Mucosa of stomach (tissue), 1 donor: ENCODE results near the gene TRIM9.

Experiments
- H3K27me3 ChIP-seq: one replicate; pipeline ENCODE4 v1.7.0; 2013; ENCODE audit warnings: mild to moderate bottlenecking, low read length; ENCODE audit not compliant: control insufficient read depth, insufficient read depth
- H3K36me3 ChIP-seq: one replicate; pipeline ENCODE4 v1.7.0; 2013; ENCODE audit warnings: low read length; ENCODE audit not compliant: control insufficient read depth, insufficient read depth
- H3K4me1 ChIP-seq: one replicate; pipeline ENCODE4 v1.7.0; 2013; ENCODE audit warnings: mild to moderate bottlenecking, low read length; ENCODE audit not compliant: control insufficient read depth, insufficient read depth
- H3K4me3 ChIP-seq: one replicate; pipeline ENCODE4 v1.7.0; 2013; ENCODE audit warnings: low read length
- H3K9ac ChIP-seq: one replicate; pipeline ENCODE4 v1.7.0; 2013; ENCODE audit warnings: mild to moderate bottlenecking, low read length, moderate library complexity
- H3K9me3 ChIP-seq: one replicate; pipeline ENCODE4 v1.7.0; 2013; ENCODE audit warnings: mild to moderate bottlenecking, low read length, moderate library complexity; ENCODE audit not compliant: control insufficient read depth
- donor health status: Pancreatic carcinoma.

Gene TRIM9

DNA sequence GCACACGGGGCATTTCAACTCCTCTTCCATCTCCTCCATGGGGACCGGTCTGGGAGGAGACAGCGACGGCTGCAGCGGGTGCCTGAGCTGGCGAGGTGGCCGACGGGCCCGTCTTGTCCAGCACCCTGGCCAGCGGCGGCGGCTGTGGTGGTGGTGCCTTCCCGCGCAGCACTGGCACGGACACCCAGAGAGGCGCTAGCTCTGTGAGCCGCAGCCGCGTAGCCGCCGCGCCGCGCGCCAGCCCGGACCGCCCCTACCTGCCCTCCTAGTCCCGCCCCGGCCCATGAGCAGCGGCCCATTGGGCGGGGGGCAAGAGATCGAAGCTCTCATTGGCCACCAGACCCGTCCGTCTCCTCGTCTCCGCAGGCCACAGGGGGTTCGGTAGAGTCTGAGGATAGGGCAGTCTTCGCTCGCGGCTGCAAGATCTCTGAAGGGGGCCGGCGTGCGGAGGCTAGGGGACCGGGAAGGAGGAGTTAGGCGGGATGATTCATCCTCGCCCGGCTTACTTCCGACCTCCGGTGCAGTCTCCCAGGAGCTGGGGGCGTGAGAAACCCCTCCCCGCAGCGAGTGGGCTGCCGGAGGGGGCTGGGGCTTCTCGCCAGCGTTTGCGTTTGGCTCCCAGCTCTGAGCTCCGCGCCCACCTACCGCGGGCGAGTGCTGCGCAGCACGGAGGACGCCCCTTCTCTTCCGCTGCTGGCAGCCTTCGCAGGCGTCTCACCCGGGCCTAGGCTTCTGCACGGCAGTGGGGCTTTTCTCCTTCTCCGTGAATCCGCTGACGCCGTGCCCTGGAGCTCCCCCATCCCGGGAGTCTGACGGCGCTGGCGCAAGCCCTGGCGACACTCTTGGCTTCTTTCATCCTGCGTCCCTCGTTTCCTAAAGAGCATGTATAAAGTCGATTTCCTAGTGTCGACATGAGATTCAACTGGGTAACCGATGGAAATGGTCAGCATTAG is at the start of gene TRIM9:
TSS of gene TRIM9 (minus strand) at position 205 of the 953 bp plus-strand sequence. CDS start at position 39, 166 bp downstream.
- Histone ChIP-seq H3K9ac (peak within 1 kb of the TSS; percentile 59), H3K9me3 (no peaks in the 10 kb centered on the region), H3K4me1 (peaks cover 14% of the 10 kb centered on the region), H3K27me3 (peaks cover 47% of the 10 kb centered on the region), H3K4me3 (peak within 1 kb of the TSS; percentile 67), H3K36me3 (no peaks in the 10 kb centered on the region)

DNA sequence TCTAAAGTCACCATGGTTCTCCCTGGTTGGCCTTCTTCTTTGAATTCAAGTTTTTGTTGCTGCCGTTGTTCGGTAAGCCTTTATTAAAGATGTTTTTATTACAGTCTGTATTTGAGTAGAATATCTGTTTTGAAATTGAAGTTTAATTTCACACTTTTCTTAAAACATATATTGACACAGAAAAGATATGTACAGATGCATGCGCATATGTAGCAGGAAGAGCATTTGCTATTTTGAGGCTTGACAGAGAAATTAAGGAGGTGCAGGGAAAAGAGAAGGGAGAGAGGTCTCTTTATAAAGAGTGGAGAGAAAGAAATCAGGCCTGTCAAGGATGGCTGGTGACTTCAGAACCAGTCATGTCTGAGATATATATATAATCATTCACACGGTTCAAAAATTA is 46.0 kb upstream of the TRIM9 start:
- Histone ChIP-seq H3K27me3 (no peaks in the 10 kb centered on the region), H3K9ac (no peak overlapping the region), H3K9me3 (no peaks in the 10 kb centered on the region), H3K4me3 (no peak overlapping the region), H3K36me3 (no peaks in the 10 kb centered on the region), H3K4me1 (no peaks in the 10 kb centered on the region)

DNA sequence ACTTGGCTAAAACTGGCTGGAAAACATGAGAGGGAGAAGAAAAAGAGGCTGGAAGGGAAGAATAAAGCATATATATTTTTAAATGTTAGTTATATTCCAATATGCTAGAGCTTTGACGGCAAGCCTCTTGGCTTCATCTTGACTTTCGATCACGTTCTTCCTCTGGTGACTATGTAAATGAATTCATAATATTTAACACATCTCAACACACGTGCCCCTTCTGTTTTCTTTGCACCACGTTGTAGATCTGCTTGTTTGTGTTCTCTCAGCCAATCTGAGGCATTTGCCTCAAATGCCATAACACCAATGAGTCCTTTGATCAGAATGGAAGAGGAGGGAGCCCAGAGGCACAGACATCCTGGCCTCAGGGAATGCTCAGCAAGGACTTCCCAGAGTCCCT is 45.4 kb upstream of the TRIM9 start:
- H3K27me3 ChIP-seq, result no peaks in the 10 kb centered on the region
- no peak overlapping the region for H3K4me3 ChIP-seq
- no peaks in the 10 kb centered on the region for H3K36me3 ChIP-seq
- H3K9me3 ChIP-seq, result no peaks in the 10 kb centered on the region
- H3K9ac ChIP-seq, result no peak overlapping the region
- no peaks in the 10 kb centered on the region for H3K4me1 ChIP-seq

DNA sequence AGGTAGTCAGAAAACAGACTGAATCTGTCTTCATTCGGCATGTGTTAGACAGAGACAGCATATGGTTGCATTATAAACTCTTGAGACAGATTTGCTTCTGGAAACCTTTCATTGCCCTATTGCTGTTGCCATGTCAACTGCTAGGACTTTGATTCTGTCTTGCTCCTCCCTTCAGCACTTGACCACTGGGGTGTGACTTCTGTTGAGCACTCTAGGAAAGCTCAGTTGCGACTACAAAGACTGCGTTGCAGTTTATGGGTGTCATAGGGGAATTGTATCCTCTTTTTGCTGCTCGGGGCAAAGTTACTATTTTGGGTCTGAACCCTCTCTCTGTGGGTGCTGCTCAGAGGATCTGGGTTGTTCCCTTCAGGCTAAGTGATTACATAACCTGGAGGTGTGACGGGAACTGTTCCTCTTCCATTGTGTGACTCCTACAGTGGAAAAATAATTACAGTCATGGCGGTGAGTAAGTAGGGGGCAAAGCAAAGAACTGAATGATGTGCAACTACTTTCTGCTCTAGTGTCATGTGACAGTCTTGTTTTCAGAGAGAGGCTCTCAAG is 44.3 kb upstream of the TRIM9 start:
- H3K9me3 ChIP-seq, result no peaks in the 10 kb centered on the region
- H3K27me3 ChIP-seq, result no peaks in the 10 kb centered on the region
- no peaks in the 10 kb centered on the region for H3K36me3 ChIP-seq
- H3K4me1 ChIP-seq, result no peaks in the 10 kb centered on the region
- no peak overlapping the region for H3K9ac ChIP-seq
- H3K4me3 ChIP-seq, result no peak overlapping the region

DNA sequence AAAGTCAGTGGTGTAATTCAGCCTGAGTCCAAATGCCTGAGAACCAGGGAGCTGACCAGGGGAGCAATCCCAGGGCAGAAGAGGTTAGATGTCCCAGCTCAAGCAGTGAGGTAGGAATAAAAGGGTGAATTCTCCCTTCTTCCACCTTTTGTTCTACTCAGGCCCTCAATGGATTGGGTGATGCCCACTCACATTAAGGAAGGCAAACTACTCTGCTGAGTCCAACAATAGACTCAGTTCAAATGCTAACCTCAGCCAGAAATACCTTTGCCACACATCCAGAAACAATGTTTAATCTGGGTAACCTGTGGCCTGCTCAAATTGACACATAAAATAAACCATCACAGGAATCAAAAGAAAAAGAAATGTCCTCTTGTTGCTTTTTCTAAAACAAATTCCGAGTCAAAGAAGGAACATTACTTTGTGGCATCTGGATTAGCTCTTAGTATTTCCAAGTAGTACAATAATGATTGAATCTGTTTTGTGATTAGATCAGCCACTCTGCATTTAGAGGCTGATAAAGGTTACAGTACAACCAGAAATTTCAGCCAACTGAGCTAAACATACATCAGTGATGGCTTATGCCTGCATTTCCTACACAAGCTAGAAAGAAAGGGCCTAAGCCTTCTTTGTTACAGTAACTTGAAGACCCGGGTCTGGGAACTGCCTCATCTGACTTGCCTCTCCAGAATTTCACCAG is 43.6 kb upstream of the TRIM9 start:
- no peaks in the 10 kb centered on the region for H3K36me3 ChIP-seq
- no peak overlapping the region for H3K4me3 ChIP-seq
- no peaks in the 10 kb centered on the region for H3K9me3 ChIP-seq
- H3K9ac ChIP-seq, result no peak overlapping the region
- H3K27me3 ChIP-seq, result no peaks in the 10 kb centered on the region
- H3K4me1 ChIP-seq, result no peaks in the 10 kb centered on the region

DNA sequence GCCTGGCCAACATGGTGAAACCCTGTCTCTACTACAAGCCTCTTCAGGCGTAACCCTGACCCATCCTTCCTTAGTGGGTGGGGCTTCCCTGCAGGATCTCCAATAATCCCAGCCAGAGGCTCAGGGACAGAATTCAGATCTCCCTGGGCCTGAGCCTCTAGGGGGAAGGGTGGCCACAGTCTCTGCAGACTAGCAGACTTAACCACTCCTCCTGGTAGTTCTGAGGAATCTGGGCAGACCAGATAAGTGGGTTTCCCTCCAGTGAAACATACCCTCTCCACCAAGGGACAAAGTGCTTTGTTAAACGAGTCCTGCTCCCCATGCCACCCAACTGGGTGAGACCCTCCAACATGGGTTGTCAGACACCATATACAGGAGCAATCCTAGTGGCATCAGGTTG is 36.6 kb upstream of the TRIM9 start:
- Histone ChIP-seq H3K4me1 (no peaks in the 10 kb centered on the region), H3K27me3 (no peaks in the 10 kb centered on the region), H3K9ac (no peak overlapping the region), H3K9me3 (no peaks in the 10 kb centered on the region), H3K4me3 (no peak overlapping the region), H3K36me3 (no peaks in the 10 kb centered on the region)

DNA sequence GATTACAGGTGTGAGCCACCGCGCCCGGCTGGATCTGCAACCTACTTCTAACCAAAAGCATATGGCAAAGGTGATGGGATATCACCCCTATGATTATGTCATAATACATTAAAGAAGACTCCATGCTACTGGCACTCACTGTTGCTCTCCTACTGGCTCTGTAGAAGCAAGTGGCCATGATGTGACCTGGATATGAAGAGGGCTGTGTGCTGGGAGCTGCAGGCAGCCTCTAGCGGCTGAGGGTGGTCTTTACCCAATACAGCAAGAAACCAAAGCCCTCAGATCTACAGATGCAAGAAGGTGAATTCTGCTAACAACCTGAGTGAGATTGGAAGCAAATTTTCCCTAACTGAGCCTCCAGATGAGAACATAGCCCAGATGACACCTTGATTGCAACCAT is 34.2 kb upstream of the TRIM9 start:
- Histone ChIP-seq H3K27me3 (no peaks in the 10 kb centered on the region), H3K4me3 (no peak overlapping the region), H3K4me1 (no peaks in the 10 kb centered on the region), H3K9me3 (no peaks in the 10 kb centered on the region), H3K9ac (no peak overlapping the region), H3K36me3 (no peaks in the 10 kb centered on the region)

DNA sequence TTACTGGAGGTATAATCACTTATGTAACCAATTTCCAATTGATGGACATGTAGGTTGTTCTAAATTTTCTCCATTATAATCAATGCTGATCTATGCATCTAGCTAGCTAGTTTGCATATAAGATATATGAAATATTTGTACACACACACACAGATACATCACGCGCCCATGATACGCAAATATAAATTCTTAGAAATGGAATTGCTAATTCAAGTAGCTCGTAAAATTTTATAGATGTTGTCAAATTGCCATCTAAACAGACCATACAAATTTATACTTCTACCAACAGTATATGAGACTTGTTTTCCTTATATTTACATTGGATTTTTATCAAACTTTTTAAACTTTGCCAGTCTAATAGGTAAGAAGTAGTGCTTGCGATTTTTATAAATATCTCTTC is 29.1 kb upstream of the TRIM9 start:
- Histone ChIP-seq H3K9ac (no peak overlapping the region), H3K9me3 (no peaks in the 10 kb centered on the region), H3K36me3 (no peaks in the 10 kb centered on the region), H3K27me3 (no peaks in the 10 kb centered on the region), H3K4me3 (no peak overlapping the region), H3K4me1 (no peaks in the 10 kb centered on the region)

DNA sequence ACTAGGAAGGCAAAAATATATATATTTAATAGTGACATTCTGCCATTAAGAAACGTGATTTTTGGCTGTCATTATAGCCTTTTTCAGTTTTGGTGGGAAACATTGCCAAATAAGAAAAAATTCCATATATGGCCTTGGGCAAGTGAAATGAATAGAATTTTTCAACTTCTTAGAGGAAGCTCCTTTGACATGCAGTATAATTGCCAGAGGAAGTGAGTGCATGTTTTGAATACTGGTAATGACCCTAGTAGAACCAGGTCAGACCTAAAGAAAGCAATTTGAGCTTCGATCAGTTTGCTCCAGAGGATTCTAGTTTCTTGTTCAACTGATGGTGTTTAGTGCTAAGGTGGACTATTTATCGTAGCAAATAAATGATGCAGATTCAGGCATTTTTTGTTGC is 26.2 kb upstream of the TRIM9 start:
- H3K4me3 ChIP-seq, result no peak overlapping the region

DNA sequence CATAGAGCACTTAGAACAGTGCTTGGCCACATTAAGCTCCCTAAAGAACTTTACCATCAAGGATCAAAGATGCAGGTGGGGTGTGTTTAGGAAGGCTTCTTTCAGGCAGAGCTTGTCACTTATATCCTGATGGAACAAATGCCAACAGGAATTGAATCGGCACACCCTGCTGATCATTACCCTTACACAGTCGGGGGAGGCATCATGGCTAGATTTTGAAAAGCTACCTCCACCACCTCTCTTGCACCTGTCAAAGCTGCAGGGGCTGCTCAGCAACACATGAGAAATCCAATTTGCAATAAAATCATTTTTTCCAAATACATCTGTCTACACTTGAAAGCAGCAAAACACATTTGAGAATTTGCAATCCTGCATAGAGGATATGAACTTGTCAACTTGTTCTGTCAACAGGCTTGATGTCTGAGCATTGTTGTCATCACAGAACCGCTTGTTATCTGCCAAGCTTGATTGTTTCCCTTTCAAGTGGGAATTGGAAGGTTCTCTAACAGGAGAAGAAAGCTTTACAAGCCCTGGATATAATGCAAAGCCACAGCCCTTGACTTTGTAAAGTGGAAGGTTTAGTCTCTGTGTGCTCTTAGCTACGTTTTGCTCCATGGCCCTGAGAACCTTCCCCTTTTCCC is 24.6 kb upstream of the TRIM9 start:
- Histone ChIP-seq H3K9ac (no peak overlapping the region), H3K36me3 (no peaks in the 10 kb centered on the region), H3K9me3 (no peaks in the 10 kb centered on the region), H3K27me3 (no peaks in the 10 kb centered on the region), H3K4me1 (no peaks in the 10 kb centered on the region), H3K4me3 (no peak overlapping the region)

More for the DNA sequence above, 26.2 kb upstream of the TRIM9 start:
- H3K9ac ChIP-seq, result no peak overlapping the region
- no peaks in the 10 kb centered on the region for H3K36me3 ChIP-seq
- no peaks in the 10 kb centered on the region for H3K9me3 ChIP-seq
- no peaks in the 10 kb centered on the region for H3K4me1 ChIP-seq
- H3K27me3 ChIP-seq, result no peaks in the 10 kb centered on the region

DNA sequence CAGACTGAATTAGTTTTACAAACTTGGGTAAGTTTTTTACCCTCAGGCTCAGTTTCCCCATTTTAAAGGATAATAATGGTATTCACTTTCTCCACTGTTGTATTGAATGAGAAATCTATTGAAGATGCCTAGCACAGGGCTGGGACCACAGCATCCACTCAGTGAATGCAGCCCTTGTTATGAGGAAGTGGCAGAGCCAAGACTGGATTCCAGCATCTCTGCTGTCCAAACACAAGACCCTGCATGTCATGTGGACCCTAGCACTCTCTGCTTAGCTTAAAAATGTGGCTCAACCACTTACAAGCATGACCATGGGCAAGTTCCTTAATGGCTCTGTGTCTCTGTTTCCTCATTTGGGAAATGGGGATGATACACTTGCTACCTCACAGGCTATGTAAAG is 24.1 kb upstream of the TRIM9 start:
- H3K4me3 ChIP-seq, result no peak overlapping the region
- no peak overlapping the region for H3K9ac ChIP-seq
- H3K4me1 ChIP-seq, result no peaks in the 10 kb centered on the region
- H3K27me3 ChIP-seq, result no peaks in the 10 kb centered on the region
- H3K36me3 ChIP-seq, result no peaks in the 10 kb centered on the region
- H3K9me3 ChIP-seq, result no peaks in the 10 kb centered on the region

DNA sequence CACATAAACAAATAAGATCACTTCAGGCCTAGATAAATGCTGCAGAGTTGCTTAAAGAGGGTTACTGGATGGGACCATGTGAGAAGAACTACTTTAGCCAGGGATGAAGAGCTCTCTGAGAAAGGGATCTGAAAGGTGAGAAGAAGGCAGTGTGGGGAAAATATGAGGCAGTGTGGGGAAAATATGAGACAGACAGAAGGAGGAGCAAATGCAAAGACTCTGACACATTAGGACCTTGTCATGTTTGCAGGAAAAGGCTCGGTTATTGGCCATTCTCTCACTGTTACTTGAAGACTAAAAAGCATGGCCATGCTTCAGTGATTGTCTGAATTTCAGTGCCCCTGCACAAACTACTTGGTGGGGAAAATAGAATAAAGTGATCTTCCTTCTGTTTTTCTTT is 22.7 kb upstream of the TRIM9 start:
- Histone ChIP-seq H3K36me3 (no peaks in the 10 kb centered on the region), H3K9ac (no peak overlapping the region), H3K27me3 (no peaks in the 10 kb centered on the region), H3K4me1 (no peaks in the 10 kb centered on the region), H3K9me3 (no peaks in the 10 kb centered on the region), H3K4me3 (no peak overlapping the region)
